22Rv1 (cell line): ENCODE data around the gene COL6A3.

Experiments used
- ZFX ChIP-seq: fragments of 450-650 bp; IDR thresholded peaks from 2 replicates; pipeline ENCODE4 v1.6.1; 2017; ENCODE audit warnings: antibody characterized with exemption, borderline replicate concordance
- TF ChIP-seq, protein P1 (sequence below): fragments of 450-650 bp; IDR thresholded peaks from 2 replicates; pipeline ENCODE4 v1.5.1; 2017; ENCODE audit warnings: mild to moderate bottlenecking

DNA sequence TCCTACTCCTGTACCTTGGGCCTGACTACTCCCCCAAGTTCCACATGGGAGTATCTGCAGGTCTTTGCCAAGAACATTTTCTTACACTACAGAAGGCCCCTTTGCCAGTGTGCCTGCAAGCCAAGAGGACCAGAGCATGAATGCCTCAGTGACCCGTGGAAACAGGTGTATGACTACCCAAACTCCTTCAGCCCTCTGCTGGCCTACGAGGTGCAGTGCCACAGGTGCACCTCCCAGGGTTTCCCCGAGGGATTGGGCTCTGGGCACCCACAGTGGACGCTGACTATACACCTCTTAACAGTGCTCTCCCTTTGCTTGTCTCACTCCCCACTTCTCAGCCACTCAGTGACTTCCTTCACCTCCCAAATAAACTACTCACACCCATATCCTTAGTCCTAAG lies 91.4 kb downstream of the COL6A3 start:
- TF ChIP-seq, protein P1, sequence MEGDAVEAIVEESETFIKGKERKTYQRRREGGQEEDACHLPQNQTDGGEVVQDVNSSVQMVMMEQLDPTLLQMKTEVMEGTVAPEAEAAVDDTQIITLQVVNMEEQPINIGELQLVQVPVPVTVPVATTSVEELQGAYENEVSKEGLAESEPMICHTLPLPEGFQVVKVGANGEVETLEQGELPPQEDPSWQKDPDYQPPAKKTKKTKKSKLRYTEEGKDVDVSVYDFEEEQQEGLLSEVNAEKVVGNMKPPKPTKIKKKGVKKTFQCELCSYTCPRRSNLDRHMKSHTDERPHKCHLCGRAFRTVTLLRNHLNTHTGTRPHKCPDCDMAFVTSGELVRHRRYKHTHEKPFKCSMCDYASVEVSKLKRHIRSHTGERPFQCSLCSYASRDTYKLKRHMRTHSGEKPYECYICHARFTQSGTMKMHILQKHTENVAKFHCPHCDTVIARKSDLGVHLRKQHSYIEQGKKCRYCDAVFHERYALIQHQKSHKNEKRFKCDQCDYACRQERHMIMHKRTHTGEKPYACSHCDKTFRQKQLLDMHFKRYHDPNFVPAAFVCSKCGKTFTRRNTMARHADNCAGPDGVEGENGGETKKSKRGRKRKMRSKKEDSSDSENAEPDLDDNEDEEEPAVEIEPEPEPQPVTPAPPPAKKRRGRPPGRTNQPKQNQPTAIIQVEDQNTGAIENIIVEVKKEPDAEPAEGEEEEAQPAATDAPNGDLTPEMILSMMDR, result peak; percentile 21; the same call in 1 of the 2 replicates
- TF ChIP-seq ZFX, result no peak
